Activated T-cell treated with anti-CD3 and anti-CD28 coated beads, Interleukin-2, amount 50 U/mL, for 48 hours (primary cell): Measurements from ENCODE around the gene ADAMTS8.
A peak's percentile ranks its signal among the peaks of the same experiment; 100 is the strongest.

Source experiments
- DNase-seq, 2 experiments: peaks; one replicate each; pipeline ENCODE4 v3.0.0-alpha.2; 2020

Gene ADAMTS8

DNA sequence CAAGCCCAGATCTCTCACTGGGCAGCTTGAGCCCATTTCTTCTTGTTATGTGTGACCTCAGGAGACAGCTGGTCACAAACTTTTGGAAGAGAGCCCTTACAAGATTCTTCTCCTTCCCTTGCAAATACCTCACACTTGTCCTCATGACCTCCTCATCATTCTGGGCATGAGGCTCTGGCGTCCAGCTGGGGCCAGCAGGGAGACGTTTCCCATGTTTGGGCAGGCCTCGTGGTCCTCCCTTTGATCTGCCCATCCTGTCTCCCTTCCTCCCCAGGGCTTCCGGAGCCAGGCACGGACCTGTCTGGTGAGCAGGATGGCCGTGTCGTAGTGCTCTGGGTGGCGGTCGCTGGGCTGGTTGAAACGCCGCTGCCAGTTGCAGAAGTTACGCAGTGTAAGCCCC is 9.7 kb downstream of the ADAMTS8 start:
- DNase-seq = no peak

DNA sequence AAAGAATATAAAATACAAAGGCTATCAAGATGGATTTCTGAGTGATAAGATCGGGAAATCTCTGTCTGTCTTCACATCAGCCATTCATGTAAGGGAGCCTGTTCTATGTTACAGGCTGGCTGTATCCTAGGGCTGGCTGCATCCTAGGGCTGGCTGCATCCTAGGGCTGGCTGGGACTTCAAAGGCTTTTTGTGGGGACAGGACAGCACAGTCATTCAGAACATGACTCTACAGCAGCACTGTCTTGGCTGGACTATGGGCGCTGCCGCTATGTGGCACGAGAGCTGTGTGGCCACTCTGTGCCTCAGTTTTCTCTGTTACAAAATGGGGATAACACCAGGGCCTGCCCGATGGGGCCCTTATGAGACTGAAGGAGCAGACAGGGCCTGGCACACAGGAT is 10.2 kb downstream of the ADAMTS8 start:
- DNase-seq = no peak

DNA sequence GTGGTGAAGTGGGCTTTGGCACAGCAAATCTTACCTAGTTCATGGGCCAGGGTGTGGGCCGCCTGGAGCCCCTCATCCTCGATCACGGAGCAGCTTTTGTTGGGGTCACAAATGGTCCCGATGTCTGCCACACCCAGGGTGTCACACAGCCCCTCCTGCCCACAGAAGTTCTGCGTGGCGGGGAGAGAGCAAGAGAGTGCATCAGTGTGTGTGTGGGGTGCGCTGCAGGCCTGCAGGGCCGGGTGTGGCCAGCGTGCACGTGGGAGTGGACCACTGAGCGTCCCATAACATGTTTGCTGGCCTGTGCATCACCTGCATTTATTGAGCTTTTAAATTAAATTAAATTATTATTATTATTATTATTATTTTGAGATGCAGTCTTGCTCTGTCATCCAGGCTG is 11.5 kb downstream of the ADAMTS8 start:
- no peak for DNase-seq

DNA sequence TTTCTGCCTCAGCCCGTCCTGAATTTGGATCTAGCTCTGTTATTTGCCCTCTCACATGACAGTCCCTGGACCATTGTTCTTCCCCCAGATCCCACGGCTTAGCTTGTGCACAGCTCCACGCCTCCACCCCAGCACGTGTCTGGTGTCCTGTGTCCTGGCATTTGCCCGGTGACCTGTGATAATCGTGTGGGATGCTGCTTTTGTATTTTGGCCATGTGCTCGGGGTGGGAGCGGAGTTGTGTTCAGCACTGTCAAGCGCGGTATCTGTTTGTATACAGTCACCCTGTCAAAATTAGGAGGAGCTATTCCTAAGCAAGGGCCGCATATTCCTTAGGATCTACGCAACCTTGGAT is 11.9 kb downstream of the ADAMTS8 start:
- DNase-seq = no peak

DNA sequence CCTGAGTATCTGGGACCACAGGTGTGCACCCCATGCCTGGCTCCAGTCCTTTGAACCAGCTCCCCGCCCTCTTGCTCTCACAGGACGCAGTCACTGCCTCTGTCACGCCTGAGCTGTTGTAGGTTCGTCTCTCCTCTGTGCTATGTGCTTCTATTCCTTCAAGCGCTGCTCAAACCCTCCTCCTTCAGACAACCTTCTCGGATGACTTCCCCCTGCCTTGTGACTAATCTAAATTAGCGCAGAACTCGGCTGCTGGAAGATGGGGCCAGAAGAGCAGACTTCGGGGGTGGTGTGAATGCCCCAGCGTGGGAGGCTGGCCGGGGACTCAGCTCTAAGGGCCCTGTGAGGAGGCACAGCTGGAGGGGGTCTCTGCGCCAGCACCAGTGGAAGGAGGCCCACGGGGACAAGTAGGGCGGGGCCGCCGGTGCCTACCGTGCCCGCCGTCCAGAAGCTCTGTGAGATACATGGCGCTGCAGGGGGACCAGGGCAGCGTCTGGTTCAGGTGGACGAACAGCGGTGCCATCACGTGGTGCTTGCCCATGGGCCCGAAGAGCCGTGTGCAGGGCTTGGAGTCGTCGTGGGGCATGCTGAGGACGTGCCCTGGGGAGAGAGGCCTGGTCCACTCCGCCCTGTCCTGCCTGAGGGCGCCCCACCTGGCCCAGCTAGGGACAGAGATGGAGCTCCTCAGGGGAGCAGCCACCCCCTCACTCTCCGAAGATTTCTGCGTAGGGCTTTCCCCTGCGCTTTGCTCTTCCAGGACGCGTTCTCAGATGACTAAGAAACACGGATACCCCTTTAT is 12.5 kb downstream of the ADAMTS8 start:
- no peak for DNase-seq

DNA sequence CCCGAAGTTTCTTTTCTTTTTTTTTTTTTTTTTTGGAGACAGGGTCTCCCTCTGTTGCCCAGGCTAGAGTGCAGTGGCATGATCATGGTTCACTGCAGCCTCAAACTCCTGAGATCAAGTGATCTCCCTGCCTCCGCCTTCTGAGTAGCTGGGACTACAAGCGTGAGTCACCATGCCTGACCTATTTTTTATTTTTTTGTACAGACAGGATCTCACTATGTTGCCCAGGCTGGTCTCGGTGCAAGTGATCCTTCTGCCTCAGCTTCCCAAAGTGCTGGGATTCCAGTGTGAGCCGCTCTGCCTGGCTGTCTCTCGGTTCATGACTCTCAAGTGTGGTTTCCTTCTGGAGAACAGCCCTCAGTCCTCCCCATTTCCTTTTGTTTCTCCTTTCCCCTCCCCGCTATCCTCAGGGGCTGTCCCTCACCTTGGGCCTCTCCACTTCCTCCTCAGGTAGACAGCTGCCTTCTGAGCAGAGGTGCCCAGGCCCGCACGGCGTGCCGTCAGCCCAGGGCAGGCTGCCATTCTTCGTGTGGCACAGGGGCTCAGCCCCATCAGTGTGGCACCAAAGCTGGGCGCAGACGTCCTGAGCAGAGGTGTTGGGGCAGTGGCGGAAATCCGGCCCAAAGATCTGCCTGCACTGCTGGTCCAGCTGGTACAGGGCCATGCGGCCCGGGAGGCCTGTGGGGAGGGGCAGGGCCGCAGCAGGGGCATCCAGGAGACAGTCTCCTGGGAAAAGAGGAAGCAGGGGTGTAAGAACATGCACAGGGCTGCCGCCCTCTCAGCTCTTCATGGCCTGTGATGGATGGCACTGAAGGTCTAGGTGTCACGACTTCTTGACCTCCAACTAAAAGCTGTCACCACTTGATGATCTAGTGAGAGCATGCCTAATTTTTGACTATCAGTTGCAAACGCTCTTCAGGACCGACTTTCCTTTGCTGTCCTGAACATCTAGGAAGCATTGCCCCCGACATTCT is 14.0 kb downstream of the ADAMTS8 start:
- DNase-seq = no peak

DNA sequence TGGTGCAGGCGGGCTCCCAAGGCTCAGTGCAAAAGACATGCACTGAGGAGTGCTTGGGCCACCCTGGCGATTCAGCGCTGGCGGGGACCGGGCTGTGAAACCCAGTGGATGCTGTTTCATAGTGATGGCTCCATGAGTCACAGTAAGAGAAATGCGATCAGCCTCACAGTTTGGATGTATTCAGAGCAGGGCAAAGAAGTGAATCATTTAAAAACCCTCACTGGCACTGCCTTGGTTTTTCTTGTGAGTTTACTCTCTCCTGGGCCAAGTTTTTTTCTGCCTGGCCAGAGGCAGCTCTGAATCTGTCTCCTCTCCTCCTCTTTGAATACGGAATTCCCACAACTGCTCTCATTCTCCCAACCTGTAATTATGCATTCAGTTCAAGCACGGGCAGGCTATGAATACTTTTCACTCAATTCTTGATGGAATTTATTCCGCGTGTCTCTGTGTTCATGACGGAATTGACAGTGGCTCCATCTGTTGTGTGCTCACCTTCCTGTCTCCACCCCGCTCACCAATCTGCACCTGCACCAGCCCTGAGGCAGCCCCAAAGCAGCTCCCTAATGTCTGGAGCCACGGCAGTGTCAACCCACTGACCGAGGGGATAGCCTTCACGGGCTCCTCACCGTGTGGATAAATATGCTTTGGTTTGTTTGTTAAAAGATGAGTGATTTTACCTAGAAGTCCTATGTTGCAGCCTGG is 14.9 kb downstream of the ADAMTS8 start:
- peak in 1 of 2 experiments; percentile 44 for DNase-seq

DNA sequence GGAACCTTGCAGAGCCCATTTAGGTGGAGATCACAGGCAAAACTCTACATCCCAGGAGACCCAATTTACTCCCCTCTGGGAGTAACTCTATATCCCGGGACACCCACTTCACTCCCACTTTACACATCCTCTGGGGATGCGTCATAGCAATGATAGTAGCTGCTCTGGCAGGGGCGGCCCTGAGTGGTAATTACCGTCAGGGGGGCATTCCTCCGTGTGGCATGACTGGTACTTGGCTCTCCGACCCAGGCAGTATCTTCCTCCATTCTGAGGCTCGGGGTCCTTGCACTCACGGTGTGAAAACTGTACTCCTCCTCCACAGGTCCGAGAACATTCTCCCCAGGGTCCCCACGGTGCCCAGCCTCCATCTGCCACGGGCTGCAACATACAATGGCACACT is 17.2 kb downstream of the ADAMTS8 start:
- DNase-seq = no peak

DNA sequence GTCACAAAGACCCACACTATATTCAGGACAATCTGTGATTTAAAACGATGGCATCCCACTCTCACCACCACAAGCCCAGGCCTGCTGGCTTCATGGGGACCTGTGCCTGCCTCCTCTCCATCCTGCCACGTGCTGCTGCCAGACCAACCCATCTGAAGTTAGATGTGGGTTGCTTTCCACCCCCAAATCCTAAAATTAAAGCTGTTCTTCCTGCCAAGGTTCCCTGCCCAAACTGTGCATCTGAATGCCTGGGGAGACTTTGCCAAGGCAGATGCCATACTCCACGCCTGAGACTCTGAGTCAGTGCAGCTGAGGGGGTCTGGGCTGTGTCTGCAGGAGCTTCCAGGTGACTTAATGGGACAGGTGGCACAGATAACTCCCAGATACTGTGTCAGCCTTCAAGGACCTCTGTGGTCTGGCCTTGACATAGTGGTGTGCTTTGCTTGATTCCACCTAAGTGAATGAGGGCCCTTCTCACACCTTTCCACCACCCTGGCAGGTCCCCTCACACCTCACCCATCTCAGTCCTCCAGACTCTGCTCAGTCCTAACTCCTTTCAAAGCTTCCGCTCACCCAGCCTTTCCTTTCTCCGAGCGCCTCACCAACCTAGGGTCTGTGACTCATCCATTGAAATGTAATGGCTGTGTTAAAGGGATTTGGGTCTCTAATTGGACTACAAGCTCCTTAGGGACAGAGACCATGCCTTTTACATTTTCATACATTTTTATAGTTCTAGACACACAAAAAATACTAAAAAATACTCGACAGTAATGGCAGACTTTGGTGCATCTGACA is 18.6 kb downstream of the ADAMTS8 start:
- DNase-seq = no peak

DNA sequence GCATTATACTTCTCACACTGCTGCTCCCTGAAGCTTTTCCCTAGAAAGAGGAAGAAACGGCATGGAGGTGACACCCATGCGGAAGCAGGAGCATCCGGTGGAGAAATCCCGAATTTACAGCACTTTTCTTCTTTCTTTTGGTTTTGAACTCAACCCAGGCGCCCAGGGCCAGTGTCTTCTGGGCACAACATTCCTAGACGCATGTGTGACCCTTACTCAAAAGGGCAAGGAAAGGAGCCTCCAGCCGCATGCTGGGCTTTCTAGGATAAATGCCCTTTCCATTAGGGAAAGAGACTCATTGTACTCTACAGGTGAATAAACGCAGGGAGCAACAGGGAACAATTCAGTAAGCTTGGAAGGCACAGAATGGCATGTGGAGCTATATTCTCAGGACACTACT is 19.5 kb downstream of the ADAMTS8 start:
- DNase-seq = no peak

DNA sequence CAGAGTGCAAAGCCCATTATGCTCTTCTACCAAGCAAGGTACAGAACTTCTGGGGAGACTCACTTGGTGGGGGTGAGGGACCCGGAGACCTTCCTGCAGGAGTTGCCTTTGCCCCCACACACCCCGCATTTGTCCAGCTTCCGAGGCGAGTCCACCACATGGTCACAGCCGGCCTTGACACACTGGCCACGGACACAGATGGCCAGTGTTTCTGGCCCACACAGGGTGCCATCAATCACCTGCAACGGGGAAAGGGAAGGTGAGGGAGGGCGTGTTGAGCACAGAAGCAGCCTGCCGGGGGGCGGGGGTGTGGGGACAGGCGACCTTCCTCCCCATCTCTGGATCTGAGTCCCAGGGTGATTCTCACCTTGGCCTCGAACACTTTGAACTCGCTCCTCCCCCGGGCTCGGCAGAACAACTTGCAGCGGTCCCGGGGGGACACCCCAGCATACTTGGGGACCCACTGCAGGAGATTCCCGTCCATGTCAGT is 20.0 kb downstream of the ADAMTS8 start:
- DNase-seq = no peak

DNA sequence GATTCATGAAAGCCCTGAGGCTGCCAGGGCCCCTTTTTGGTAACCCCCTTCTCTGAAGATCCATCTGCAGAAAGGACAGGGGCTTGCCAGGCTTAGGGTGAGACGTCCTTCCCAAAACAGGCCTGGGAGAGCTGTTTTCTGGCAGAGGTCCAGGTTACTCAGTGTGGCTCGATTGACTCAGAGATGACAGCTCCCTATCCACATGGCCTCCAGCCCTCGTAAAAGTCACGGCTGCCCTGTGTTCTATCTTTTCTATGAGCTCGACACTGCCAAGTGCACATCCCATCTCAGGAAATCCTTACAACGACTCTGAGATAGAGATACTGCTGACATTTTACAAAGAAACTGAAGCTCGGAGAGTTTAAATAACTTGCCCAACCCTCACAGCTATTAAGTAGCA is 20.4 kb downstream of the ADAMTS8 start:
- DNase-seq = no peak

DNA sequence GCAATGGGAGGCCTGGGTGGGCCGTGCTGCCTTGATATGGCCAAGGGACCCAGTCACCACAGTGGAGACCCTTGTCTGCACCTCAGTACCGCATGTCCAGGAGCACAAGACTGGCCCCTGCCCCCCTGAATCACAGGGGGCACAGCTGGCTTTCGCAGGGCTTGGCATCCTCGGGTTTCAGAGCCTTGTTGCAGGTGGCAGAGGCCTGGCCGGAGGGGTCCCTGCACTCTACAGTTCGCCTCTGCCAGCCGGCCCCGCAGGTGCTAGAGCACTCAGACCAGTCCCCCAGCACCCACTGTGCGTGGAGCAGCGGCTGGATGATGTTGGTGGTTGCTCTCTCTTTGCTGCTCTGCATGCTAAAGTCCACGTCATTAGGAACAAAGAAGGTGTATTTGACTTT is 23.0 kb downstream of the ADAMTS8 start:
- DNase-seq = no peak

DNA sequence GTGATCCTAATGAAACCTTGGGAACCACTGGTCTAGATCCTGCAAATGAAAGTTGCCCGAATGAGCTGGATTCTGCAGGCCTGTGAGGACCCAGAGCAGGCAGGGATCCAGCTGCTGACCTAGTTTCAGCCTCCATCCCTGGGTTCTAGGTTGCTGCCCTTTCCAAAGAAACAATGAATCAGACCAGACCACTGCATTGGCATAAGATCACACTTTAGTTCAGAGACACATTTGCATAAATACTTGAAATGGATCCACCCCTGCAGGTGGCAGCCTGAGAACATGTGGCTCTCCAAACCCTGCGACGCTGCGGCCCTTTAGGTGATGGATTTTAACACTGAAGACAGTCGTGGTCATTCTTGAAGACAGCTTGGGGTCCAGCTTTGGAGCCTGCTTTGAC is 23.7 kb downstream of the ADAMTS8 start:
- no peak for DNase-seq

DNA sequence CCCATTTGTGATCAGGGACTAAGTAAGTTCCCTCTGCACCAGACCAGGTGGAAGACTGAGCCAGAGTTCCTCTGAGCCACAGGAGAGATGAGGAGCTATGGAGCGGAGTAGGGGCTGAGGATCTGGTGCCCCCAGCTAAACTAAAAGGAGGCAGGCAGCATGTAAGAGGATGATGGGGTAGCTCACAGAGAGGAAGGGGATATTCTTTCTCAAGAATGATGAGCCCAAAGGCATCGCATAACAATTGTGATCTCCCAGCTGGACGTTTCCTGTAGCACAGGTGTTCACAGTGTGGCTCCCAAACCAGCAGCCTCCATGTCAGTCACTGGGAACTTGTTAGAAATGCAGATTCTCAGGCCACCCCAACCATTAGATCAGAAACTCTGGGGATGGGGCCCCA is 24.4 kb downstream of the ADAMTS8 start:
- no peak for DNase-seq

DNA sequence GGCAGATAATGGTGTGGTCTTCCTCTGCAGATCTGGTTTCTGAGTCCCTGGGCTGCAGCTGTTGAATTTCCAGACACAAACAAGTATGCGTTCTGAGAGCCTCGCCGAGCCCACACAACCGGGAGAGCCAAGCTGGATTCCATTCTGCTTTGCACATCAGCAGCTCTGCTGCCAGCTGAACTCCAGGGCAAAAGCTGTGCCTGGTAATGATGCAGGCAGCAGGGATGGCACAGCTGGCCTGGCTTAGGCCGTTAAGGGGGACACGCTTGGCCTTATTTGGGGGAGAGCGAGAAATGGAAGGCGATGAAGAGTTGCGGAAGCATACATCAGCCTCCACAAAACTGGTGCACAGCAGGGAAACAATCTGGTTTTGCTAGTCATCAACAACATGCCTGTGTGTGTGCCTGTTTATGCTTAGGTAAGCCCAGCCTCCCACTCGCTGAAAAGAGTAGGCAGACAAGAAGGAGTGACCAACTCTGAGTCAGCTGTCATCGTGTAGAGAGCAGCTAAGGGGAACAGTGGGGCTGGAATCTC is 25.1 kb downstream of the ADAMTS8 start:
- no peak for DNase-seq

DNA sequence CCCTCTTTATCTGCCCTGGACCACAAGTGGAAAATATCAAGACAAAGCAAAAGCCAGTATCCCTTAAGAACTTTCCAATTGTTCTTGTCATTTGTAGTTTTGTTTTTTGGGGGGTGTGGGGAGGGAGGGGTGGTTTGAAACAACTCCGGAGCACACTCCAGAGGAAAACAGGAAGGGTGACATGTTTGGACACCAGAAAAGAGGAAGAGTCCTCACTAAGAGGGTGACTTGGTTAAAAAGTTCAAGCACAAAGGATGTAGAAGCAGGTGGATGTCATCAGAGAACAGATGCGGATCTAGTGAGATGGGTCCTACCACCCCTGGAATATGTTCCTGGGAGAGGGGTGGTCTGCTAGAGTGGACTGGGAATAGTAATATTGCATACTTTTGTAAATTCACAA is 25.8 kb downstream of the ADAMTS8 start:
- no peak for DNase-seq

DNA sequence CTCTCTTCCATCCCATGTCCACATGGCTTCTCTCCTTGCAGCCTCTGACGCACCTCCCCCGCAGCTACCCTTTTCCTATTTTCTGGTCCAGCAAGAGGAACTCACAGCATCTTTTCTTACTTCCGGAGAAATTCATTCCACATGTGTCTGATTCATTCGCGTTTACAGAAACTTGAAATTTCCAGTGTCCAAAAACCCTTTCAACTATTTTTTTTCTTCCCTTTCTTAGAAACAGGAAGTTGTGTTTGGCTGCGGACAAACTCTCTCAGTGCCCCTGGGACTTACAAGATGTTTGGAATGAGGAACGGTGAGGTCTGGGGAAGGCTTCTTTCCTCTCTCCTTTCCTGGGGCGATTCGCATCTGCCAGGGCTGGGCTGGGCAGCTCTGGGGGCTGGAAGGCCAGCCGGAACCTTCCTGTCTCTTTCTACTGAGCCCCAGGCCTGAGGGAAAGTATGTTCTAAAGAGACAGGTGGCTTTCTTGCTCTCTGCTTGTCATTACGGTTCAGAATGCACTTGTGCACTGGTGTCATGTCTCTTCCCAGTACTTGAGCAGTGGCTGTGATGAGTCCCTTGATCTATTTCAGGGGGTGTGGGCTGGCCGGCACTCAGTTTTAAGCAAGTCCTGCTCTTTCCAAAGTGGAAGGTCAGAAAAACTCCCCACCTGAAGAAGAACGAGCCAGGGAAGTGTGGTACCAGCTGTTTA is 27.5 kb downstream of the ADAMTS8 start:
- DNase-seq = no peak

DNA sequence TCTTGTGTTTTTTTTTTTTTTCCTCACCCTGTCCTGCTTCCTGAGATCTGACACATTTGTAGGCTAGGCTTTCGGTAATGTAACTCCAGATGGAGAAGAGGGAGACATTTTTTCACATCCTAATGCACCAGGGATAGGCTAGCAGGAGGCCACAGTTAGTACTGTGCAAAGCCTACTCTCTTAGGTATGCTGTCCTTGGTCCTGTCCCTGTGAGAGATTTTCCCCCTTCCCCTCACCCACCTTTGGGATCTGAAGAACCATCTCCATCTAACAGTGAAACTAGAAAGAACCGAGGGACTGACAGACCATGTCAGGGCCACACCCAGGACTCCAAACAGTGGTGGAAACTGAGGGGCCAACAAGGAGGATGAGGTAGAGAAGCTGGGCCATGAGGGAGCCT is 29.2 kb downstream of the ADAMTS8 start:
- DNase-seq = no peak

DNA sequence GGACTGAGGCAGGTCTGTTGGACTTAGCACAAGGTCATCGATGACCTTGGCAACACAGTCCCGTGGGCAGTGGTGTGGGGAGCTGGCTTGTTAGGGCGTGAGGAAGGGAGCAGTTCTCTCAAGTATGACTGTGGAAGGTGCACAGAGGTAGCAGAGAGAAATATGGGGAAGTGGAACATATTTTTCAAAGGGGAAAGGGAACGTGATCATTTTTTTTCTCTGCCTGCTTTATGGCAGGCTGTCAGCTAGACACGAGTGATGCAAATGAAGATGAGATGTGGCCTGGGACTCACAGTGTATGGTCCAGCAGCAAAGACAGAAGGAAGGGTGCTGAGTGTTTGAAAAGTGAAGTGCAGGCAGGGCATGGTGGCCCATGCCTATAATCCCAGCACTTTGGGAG is 30.6 kb downstream of the ADAMTS8 start:
- DNase-seq = no peak

DNA sequence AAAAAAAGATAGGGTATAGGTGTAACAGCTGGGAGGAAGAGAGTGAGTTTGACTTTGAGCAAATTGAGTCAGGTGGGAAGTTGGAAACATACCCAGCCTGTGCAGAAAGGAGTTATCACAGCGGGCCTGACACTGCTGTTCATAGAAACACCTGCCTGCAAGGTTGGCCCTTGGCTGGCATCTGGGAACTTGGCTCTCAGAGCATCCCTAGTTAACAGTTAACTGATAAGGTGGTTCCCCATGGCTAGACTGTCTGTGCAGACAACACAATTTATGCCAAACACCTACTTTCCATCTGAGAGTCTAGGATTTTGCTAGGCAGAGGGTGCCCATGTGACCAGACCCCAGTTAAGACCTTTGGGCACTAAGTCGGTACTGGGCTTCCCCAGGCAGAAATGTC is 31.4 kb downstream of the ADAMTS8 start:
- no peak for DNase-seq

DNA sequence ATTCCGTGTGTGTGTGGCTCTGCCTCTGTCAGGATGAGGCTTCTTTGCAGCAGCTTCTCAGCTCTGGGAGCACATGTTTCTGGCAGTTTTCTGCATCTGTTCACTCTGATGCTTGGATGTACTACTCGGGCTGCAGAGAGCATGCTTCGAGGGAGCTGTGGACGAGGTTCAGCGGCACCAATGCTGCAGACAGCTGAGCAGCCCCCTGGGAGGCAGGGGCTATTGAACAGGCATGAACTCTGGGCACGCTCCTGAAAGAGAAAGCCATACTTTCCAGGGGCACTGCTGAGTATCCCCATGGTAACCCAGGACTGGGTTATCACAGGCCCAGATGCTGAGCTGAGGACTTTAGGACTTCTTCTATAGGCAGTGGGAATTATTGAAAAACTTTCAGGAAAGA is 33.8 kb downstream of the ADAMTS8 start:
- DNase-seq = no peak
